Stimulated activated effector memory CD8-positive, alpha-beta T cell treated with anti-CD3 and anti-CD28 coated beads, Interleukin-12 subunit alpha, Interleukin-12 subunit beta, amount 100 ng/mL, for 72 hours (primary cell): ENCODE data around the gene CCDC91.
A peak's percentile ranks its signal among the peaks of the same experiment; 100 is the strongest.
"Not testable (repeated sequence)": the region's sequence is repeated elsewhere in the genome, so short reads cannot be mapped to it uniquely, and the experiment has no call there.

Experiments used
- ATAC-seq: fragments of 150-1000 bp; cut with Tn5 transposase; 2 replicates; pipeline ENCODE4 v1.10.0; 2021
- DNase-seq, 2 donors: peaks; one replicate each; pipeline ENCODE4 v3.0.0; 2021 to 2022; ENCODE audit warnings: low spot score in 2 of 2
- H3K27ac Mint-ChIP-seq: one replicate; pipeline ENCODE4 v1.8.0; 2022; ENCODE audit warnings: mild to moderate bottlenecking, mixed read lengths
- H3K36me3 Mint-ChIP-seq: one replicate; pipeline ENCODE4 v1.8.0; 2022; ENCODE audit warnings: mild to moderate bottlenecking, mixed read lengths
- H3K4me1 Mint-ChIP-seq: one replicate; pipeline ENCODE4 v1.8.0; 2022; ENCODE audit warnings: mixed read lengths
- H3K4me3 Mint-ChIP-seq: one replicate; pipeline ENCODE4 v1.8.0; 2022; ENCODE audit warnings: mild to moderate bottlenecking, mixed read lengths
- H3K9me3 Mint-ChIP-seq: one replicate; pipeline ENCODE4 v1.8.0; 2022; ENCODE audit warnings: mixed read lengths

CCDC91 gene

DNA sequence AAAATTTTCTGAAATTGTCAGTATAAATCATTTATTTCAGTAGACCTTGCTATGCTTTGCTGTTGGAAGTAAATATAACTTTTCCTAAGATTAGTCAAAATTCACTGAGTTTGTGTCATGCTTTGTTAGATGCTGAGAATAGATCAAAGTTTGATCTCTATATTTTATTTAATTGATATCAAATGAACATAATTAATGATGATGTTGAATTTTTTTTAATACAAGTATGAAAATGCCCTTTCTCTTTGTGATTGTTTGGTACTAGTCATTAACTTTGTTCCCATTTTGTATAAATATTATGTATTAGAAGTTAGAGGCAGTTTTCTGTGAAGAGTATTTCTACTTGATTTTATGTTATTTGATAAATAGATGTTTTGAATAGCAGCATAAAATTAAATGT, 45.7 kb downstream of the CCDC91 start:
- Mint-ChIP-seq H3K9me3 (no peaks in the 10 kb centered on the region), H3K4me1 (peaks cover 19% of the 10 kb centered on the region), H3K4me3 (no peak overlapping the region), H3K27ac (no peak overlapping the region), H3K36me3 (no peaks in the 10 kb centered on the region)
- ATAC-seq (no peak), DNase-seq (no peak)

DNA sequence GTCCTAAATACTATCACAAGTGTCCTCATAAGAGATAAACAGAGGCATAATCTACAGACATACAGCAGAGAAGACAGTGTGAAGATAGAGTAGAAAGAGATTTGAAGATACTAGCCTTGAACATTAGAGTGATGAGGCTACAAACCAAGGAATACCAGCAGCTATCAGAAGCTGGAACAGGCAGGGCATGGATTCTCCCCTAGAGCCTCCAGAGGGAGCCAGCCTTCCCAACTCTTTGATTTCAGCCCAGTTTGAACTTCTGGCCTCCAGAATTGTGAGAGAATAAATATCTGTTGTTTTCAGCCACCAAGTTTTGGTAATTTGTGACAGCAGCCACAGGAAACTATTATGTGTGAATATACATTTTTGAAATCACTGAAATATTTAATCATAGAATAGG, 47.2 kb downstream of the CCDC91 start:
- peaks cover 4% of the 10 kb centered on the region for H3K9me3 Mint-ChIP-seq
- no peak overlapping the region for H3K4me3 Mint-ChIP-seq
- H3K36me3 Mint-ChIP-seq: no peaks in the 10 kb centered on the region
- no peak for DNase-seq
- peaks cover 24% of the 10 kb centered on the region for H3K4me1 Mint-ChIP-seq
- ATAC-seq: no peak
- no peak overlapping the region for H3K27ac Mint-ChIP-seq

DNA sequence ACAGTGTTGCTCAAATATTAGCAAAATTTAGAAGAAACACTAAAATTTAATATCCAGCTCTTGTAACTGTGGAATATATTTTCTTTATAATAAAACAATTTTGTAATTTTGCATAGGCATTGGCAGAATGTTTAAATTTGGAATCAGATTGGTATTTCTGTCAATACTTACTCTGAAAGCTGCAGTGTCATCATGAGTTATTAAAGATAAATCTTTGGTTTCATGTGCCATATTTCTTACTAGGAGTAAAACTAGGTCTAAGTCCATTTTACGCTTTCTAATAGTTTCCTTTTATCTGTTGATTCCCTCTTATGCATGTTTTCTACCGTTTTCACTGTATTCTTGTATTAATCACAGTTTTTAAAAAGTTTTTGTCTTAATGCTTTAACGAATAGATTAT, 49.7 kb downstream of the CCDC91 start:
- Mint-ChIP-seq H3K4me3 (no peak overlapping the region), H3K9me3 (peaks cover 4% of the 10 kb centered on the region), H3K27ac (no peak overlapping the region), H3K4me1 (peaks cover 20% of the 10 kb centered on the region), H3K36me3 (no peaks in the 10 kb centered on the region)
- ATAC-seq (no peak), DNase-seq (no peak)

DNA sequence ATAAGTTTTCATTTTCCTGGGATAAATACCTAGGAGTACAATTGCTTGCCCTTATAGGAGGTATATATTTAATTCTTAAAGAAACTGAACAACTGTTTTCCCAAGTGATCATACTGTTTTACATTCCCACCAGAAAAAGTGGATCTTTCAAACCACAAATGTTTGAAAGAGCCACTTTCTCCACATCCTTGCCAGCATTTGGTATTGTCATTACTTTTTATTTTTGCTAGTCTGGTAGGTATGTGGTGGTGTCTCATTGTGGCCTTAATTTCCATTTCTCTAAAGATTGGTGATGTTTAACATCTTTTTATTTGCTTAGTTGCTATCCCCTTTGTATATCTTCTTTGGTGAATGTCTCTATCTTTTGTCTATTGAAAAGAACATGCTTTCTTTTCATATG, 50.6 kb downstream of the CCDC91 start:
- Mint-ChIP-seq H3K9me3 (peaks cover 4% of the 10 kb centered on the region), H3K27ac (no peak overlapping the region), H3K4me1 (peaks cover 13% of the 10 kb centered on the region), H3K4me3 (no peak overlapping the region), H3K36me3 (no peaks in the 10 kb centered on the region)
- no peak for ATAC-seq
- DNase-seq: no peak

DNA sequence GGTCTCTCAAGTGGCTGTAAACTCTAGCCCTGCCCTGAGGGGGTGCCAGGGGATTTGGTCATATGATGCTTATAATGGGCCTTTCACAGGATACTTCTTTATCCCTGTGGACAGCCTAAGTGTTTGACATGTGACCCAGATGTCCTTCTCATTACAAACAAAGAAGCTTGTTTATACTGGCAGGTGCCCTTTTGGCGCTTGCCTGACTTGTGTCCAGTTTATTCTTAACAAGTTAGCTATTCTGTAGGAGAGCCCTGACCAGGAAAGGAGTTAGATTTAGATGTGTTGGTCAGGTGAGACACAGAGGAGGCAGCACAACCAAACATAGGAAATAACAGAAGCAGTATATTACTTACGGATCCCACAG, 51.9 kb downstream of the CCDC91 start:
- no peak overlapping the region for H3K27ac Mint-ChIP-seq
- DNase-seq (no peak), ATAC-seq (no peak)
- H3K4me1 Mint-ChIP-seq: peaks cover 13% of the 10 kb centered on the region
- no peaks in the 10 kb centered on the region for H3K36me3 Mint-ChIP-seq
- H3K9me3 Mint-ChIP-seq: peaks cover 4% of the 10 kb centered on the region
- H3K4me3 Mint-ChIP-seq: no peak overlapping the region

DNA sequence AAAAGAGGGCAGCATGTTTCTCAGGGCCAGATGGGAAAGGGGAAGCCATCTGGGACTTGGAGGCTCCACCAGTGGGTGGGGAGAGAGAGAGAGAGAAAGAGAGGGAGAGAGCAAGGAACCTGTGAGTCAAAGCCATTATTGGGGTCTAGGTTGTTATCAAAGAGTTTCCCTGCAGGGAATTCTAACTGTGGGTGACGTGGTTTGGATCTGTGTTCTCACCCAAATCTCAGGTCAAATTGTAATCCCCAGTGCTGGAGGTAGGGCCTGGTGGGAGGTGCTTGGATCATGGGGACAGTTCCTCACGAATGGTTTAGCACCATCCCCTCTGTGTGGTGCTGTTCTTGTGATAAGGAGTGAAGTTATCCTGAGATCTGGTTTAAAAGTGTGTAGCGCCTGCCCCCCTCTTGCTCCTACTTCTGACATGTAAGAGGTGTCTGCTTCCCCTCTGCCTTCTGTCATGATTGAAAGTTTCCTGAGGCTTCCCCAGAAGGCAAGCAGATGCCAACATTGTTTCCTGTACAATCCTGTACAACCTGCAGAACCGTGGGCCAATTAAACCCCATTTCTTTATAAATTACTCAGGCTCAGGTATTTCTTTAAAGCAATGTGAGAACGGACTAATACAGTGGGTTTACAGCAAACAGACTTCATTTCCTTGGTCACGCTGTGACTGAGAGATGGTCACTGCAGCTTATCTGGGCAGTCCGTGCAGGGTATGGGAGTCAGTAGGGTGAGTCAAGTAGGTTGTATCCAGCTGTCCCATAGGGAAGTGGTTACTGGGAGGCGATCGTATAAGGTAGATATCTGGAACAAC, 52.4 kb downstream of the CCDC91 start:
- no peak overlapping the region for H3K4me3 Mint-ChIP-seq
- no peak overlapping the region for H3K27ac Mint-ChIP-seq
- H3K9me3 Mint-ChIP-seq: peaks cover 4% of the 10 kb centered on the region
- no peaks in the 10 kb centered on the region for H3K36me3 Mint-ChIP-seq
- ATAC-seq (no peak), DNase-seq (no peak)
- peaks cover 19% of the 10 kb centered on the region for H3K4me1 Mint-ChIP-seq

DNA sequence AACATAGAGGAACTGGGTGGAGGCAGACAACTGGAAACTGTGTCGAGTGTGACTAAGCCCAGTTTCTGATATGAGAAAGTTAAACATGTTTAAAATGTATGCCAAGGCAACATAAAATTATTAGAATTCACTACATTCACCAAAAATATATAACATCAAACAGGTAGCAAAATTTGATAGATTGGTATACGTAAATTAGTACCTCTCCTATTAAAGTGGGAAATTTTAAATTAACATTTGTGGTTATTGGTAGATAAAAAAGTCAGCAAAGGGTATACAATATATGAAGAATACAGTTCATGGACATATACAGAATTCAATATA, 53.0 kb downstream of the CCDC91 start:
- peaks cover 24% of the 10 kb centered on the region for H3K4me1 Mint-ChIP-seq
- DNase-seq: no peak
- H3K36me3 Mint-ChIP-seq: no peaks in the 10 kb centered on the region
- no peak for ATAC-seq
- no peak overlapping the region for H3K4me3 Mint-ChIP-seq
- H3K27ac Mint-ChIP-seq: no peak overlapping the region
- peaks cover 4% of the 10 kb centered on the region for H3K9me3 Mint-ChIP-seq

DNA sequence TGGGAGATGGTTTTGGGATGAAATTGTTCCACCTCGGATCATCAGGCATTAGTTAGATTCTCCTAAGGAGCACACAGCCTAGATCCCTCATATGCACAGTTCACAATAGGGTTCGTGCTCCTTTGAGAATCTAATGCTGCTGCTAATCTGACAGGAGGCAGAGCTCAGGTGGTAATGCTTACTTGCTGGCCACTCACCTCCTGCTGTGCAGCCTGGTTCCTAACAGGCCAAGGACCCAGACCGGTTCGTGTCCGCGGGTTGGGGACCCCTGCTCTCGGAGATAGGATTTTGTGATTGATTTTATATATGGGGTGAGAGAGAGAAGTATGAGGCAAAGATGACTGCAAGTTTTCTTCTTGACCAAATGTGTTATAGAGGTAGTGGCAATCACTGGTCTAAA, 57.5 kb downstream of the CCDC91 start:
- H3K4me3 Mint-ChIP-seq: peak overlapping the region; percentile 49
- peaks cover 59% of the 10 kb centered on the region for H3K4me1 Mint-ChIP-seq
- H3K36me3 Mint-ChIP-seq: no peaks in the 10 kb centered on the region
- ATAC-seq (no peak), DNase-seq (no peak)
- H3K27ac Mint-ChIP-seq: peak overlapping the region; percentile 76
- no peaks in the 10 kb centered on the region for H3K9me3 Mint-ChIP-seq

DNA sequence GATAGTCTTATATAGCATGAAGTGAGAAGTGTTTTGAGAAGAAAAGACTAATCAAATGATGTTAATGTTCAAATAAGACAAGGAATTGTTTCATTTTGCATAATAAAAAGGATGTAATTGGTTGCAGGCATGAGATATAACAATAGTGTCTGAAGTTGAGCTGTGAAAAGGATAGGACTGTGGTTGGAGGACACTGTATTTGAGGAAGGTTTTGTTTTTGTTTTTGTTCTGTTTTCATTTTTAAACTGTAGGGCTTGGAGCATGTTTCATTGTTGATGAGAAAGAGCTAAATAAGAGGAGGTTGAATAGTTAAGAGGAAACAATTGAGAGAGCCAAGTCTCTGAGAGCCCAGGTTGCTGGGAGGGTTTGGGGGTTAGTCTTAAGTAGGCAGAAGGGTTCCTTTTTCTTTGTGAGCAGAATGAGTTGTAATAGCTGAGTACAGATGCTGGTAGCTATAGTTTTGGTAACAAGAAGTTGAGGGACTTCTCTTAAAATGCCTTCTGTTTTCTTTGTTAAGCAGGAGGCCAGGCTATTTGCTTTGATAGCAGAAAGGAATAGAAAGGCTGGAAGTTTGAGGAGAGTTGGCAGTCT, 58.4 kb downstream of the CCDC91 start:
- Mint-ChIP-seq H3K9me3 (no peaks in the 10 kb centered on the region), H3K27ac (peak overlapping the region; percentile 76), H3K36me3 (no peaks in the 10 kb centered on the region), H3K4me1 (peaks cover 61% of the 10 kb centered on the region), H3K4me3 (peak overlapping the region; percentile 49)
- DNase-seq (no peak), ATAC-seq (peak; percentile 48)

DNA sequence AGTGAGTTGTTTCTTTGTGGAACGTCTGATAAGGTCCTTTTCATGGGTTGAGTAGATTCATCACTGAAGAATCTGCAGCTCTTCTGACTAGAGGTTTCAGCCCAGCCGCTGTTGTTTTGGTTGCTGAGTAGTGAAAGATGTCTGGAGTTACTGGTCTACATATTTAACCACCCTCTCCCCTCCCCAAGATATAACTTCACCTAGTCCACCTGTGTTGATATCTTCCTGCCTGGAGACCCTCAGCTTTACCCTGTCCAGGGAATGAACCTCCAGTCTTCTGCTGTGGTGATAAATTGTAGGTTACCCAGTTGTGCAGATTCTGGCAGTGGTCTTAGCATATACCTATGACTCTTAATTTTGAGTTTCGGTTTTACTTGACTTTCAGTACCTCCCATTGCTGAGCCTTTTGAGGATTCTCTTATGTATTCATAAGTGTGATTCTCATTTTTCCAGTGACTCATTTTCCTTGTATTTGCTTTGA, 62.9 kb downstream of the CCDC91 start:
- Mint-ChIP-seq H3K27ac (peak overlapping the region; percentile 93), H3K36me3 (no peaks in the 10 kb centered on the region), H3K9me3 (no peaks in the 10 kb centered on the region), H3K4me3 (peak overlapping the region; percentile 52), H3K4me1 (peaks cover 55% of the 10 kb centered on the region)
- peak; percentile 25 to 79 for DNase-seq
- ATAC-seq: peak; percentile 98

DNA sequence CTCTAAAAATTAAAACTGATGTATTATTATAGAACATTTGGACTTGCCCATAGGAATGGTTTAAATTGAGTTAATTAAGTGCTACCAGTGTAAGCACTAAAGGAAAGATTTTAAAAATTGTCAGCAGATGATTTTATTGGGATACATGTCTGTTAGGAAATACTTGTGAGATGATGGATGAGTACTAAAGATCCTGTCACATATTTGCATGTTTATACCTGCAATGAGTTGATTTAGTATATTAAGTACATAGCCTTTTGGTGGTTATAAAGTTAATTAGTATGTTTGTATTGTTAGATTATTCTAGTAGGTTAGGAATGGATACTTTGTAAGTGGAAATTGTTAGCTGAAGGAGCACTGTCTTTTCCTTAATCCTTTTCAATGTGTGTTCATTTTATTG, 67.2 kb downstream of the CCDC91 start:
- Mint-ChIP-seq H3K4me3 (no peak overlapping the region), H3K27ac (no peak overlapping the region), H3K9me3 (no peaks in the 10 kb centered on the region), H3K4me1 (peaks cover 16% of the 10 kb centered on the region), H3K36me3 (peaks cover 16% of the 10 kb centered on the region)
- ATAC-seq (no peak), DNase-seq (no peak)

DNA sequence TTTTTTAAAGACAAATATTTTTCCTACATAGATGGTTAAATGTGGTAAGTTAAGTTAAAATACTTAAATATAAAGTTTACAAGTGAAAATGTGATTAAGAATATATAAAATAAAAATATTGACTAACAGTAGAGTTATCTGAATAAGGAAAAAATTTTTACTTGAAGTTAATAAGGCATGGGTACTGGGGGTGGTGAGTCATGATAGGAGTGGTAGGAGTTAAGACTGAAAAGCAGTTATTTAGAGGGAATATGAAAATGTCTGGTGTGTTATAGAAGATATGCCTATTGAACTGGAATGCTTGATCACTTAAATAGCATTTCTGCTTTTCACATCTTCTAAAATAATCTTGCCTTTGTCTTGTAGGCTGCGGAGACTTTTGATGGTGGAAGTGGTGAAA, 68.7 kb downstream of the CCDC91 start:
- peaks cover under 1% of the 10 kb centered on the region for H3K4me1 Mint-ChIP-seq
- ATAC-seq: no peak
- peaks cover 16% of the 10 kb centered on the region for H3K36me3 Mint-ChIP-seq
- no peak for DNase-seq
- no peak overlapping the region for H3K4me3 Mint-ChIP-seq
- no peaks in the 10 kb centered on the region for H3K9me3 Mint-ChIP-seq
- H3K27ac Mint-ChIP-seq: no peak overlapping the region

DNA sequence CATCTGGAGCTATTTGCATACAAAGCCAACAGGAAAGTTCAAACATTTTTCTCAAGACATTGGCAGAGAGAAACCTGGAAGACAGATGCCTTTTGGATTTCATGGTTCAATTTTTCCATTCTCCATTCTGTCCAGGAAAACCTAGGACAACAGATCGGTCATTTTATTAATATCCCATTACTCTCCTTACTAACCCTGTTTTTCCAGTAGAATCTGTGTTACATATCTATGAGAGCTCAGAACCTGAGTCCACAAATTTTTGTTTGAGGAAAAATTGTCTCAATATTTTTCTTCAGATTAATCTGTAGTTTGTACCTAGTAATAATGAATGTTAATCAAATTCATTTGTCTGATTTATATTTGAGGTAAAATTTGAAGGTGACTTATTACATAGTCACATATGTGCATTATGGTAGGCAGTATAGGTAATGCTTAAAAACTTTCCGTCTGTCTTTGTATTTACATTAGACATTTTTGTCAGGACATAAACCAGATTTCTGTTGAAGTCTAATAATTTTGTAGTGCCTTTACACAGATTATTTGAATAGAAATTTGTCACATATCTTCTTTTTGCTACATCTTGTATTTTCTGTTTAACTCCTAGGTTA, 75.3 kb downstream of the CCDC91 start:
- ATAC-seq (no peak), DNase-seq (no peak)
- H3K4me1 Mint-ChIP-seq: no peaks in the 10 kb centered on the region
- H3K4me3 Mint-ChIP-seq: no peak overlapping the region
- H3K36me3 Mint-ChIP-seq: peaks cover 7% of the 10 kb centered on the region
- H3K27ac Mint-ChIP-seq: no peak overlapping the region
- H3K9me3 Mint-ChIP-seq: peaks cover 4% of the 10 kb centered on the region

DNA sequence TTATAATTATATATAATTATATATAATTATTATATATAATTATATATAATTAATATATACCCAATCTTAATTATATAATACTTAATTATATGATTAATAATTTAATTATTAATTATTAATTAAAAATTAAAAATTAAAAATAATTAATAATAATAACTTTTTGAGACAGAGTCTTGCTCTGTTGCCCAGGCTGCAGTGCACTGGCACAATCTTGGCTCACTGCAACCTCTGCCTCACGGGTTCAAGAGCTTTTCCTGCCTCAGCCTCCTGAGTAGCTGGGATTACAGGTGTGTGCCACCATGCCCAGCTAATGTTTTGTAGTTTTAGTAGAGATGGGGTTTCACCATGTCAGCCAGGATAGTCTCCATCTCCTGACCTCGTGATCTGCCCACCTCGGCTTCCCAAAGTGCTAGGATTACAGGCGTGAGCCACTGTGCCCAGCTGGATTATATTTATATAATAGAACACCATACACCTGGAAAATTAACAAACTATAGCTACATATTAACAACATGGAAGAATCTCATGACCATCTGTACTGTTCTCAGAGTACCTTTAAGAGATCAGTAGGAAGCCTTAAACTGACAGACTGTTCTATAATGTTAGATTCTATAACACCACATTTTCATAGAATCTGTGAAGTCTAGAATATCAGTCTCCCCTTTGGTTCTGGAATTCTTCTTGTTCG, 77.8 kb downstream of the CCDC91 start:
- H3K9me3 Mint-ChIP-seq: peaks cover 15% of the 10 kb centered on the region
- not testable (repeated sequence) for H3K27ac Mint-ChIP-seq, ATAC-seq, H3K4me3 Mint-ChIP-seq, H3K4me1 Mint-ChIP-seq, DNase-seq, H3K36me3 Mint-ChIP-seq

DNA sequence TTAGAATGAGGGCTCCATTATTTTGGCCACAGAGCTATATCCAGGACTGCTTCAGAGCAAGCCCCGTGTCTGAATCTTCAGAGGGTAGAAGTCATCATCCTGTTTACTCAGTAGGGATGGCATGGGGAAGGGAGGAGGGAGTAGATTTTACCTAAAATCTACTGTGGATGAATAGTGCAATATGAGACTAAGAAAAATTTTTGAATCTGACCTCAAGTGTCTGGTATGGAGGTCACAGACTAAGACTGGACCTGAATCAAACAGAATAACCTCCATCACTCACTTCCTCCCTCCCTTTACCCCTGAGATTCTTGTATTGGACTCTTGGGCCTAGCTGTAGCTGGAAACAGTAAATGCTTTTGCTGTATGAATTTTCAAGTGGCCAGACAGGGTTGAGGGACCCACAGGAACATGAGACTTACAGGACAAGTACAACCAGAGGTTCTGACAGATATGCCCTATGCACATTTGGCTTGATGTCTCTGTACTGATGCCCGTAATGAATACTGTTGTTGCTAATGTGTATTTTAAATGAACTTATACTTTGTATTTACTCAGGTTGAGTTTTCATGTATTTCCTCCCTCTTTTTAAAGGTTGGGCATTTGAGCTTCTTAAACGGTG, 78.5 kb downstream of the CCDC91 start:
- Mint-ChIP-seq H3K4me3 (no peak overlapping the region), H3K27ac (no peak overlapping the region), H3K4me1 (no peaks in the 10 kb centered on the region), H3K9me3 (peaks cover 15% of the 10 kb centered on the region), H3K36me3 (peaks cover 7% of the 10 kb centered on the region)
- ATAC-seq: peak; percentile 37
- no peak for DNase-seq
